Mammary epithelial cell (primary cell): Measurements from ENCODE around the gene HSPA1A.

Experiments
- CTCF ChIP-seq, 2 donors: IDR thresholded peaks in 1 of 2; conservative IDR thresholded peaks in 1 of 2; 2 replicates each; pipeline ENCODE4 v1.5.1; 2011 to 2012; ENCODE audit warnings: inconsistent platforms in 2 of 2, low read length in 2 of 2, mild to moderate bottlenecking in 2 of 2, control low read depth in 1 of 2, low read depth in 1 of 2; ENCODE audit not compliant: insufficient read depth in 1 of 2; ENCODE audit errors: extremely low read depth in 1 of 2
- EZH2 ChIP-seq: IDR thresholded peaks from 2 replicates; pipeline ENCODE4 v1.6.1; 2012; ENCODE audit warnings: low read length, inconsistent platforms, borderline replicate concordance

GRCh38 chr6:31836047-31836473 is 20.7 kb downstream of the HSPA1A start:
- TF ChIP-seq CTCF (conservative IDR thresholded peaks at IDR 0.05 in 1 of 2, IDR thresholded peaks at IDR 0.05 in 1 of 2; ENCODE audit: extremely low read depth in 1 of 2, insufficient read depth in 1 of 2, low read depth in 1 of 2, low read length in 2 of 2) (no peak), EZH2 (no peak)
